ENCODE measurements around the gene HK2.

The HK2 gene

DNA sequence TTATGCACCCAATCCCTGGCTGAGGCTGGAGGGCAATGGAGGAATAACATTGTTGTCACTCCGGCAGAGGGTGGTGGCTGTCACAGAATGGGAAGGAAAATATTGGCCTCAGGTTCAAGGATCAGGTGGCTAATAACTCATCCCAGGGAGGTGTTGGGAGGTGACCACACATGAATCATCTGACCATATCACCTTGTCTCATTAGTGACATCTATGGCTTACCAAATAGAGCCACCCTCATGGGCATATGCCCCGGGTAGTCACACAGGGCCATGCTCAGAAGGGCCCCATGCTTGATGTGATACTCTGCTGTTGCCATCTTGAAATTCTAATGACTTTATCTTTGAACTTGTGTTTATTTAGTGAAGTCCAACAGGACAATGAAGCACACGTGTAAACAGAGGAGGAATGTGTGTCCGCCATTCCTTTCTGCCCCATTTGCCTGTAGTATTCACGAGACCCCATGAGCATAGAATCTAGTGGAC, 27.5 kb upstream of the HK2 start:
- no peaks in the 10 kb centered on the region for H3K9me3 ChIP-seq (ENCODE audit: insufficient read depth, low read depth, low read length)
- H3F3A ChIP-seq (ENCODE audit: low read depth): no peaks in the 10 kb centered on the region
- no peak overlapping the region for H3K4me3 ChIP-seq (ENCODE audit: low read length, poor library complexity, severe bottlenecking)
- no peak for TF ChIP-seq EZH2phosphoT487 (IDR thresholded peaks at IDR 0.05; ENCODE audit: borderline replicate concordance)
- TF ChIP-seq, protein P1, sequence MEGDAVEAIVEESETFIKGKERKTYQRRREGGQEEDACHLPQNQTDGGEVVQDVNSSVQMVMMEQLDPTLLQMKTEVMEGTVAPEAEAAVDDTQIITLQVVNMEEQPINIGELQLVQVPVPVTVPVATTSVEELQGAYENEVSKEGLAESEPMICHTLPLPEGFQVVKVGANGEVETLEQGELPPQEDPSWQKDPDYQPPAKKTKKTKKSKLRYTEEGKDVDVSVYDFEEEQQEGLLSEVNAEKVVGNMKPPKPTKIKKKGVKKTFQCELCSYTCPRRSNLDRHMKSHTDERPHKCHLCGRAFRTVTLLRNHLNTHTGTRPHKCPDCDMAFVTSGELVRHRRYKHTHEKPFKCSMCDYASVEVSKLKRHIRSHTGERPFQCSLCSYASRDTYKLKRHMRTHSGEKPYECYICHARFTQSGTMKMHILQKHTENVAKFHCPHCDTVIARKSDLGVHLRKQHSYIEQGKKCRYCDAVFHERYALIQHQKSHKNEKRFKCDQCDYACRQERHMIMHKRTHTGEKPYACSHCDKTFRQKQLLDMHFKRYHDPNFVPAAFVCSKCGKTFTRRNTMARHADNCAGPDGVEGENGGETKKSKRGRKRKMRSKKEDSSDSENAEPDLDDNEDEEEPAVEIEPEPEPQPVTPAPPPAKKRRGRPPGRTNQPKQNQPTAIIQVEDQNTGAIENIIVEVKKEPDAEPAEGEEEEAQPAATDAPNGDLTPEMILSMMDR (conservative IDR thresholded peaks at IDR 0.05; ENCODE audit: low read length): no peak
- no peaks in the 10 kb centered on the region for H3K9me2 ChIP-seq (replicated peaks; ENCODE audit: low read depth, low read length)
- peaks cover 2% of the 10 kb centered on the region for H3K4me1 ChIP-seq (ENCODE audit: insufficient read depth, low read length, poor library complexity, severe bottlenecking)
- H3K4me2 ChIP-seq (ENCODE audit: low read depth, low read length, poor library complexity, severe bottlenecking): no peak overlapping the region
- no peaks in the 10 kb centered on the region for H3K27me3 ChIP-seq (ENCODE audit: insufficient read depth, low read length, poor library complexity, severe bottlenecking)
- no peaks in the 10 kb centered on the region for H3K79me2 ChIP-seq (ENCODE audit: insufficient read depth, low read length)
- H3K9ac ChIP-seq (ENCODE audit: low read depth, low read length, poor library complexity, severe bottlenecking): no peak overlapping the region
- no peak overlapping the region for H2AFZ ChIP-seq (ENCODE audit: low read length)
- no peaks in the 10 kb centered on the region for H4K20me1 ChIP-seq (ENCODE audit: insufficient read depth, low read length, poor library complexity, severe bottlenecking)
- H3K36me3 ChIP-seq (ENCODE audit: insufficient read depth, low read length): no peaks in the 10 kb centered on the region

DNA sequence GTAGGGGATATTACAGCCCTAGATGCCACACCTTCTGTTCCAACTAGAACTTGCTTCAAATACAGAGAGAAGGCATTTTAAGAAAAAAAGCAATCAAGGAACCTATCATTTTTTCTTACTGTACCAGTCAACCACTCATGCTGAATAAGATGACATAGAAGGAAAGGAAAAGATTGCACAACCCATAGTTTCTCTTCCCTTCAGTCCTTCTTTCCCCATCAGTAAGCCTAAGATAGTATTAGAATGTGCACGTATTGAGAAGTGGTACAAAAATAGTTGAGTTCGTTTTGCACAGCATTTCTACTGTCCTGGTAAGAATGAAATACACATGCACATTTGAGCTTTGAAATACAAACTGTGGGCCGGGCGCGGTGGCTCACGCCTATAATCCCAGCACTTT, 27.0 kb upstream of the HK2 start:
- Histone ChIP-seq H3K9ac (ENCODE audit: low read depth, low read length, poor library complexity, severe bottlenecking) (no peak overlapping the region), H3K4me1 (ENCODE audit: insufficient read depth, low read length, poor library complexity, severe bottlenecking) (peaks cover 4% of the 10 kb centered on the region)
- TF ChIP-seq, protein P1 (conservative IDR thresholded peaks at IDR 0.05; ENCODE audit: low read length): no peak
- TF ChIP-seq EZH2phosphoT487 (IDR thresholded peaks at IDR 0.05; ENCODE audit: borderline replicate concordance): no peak

DNA sequence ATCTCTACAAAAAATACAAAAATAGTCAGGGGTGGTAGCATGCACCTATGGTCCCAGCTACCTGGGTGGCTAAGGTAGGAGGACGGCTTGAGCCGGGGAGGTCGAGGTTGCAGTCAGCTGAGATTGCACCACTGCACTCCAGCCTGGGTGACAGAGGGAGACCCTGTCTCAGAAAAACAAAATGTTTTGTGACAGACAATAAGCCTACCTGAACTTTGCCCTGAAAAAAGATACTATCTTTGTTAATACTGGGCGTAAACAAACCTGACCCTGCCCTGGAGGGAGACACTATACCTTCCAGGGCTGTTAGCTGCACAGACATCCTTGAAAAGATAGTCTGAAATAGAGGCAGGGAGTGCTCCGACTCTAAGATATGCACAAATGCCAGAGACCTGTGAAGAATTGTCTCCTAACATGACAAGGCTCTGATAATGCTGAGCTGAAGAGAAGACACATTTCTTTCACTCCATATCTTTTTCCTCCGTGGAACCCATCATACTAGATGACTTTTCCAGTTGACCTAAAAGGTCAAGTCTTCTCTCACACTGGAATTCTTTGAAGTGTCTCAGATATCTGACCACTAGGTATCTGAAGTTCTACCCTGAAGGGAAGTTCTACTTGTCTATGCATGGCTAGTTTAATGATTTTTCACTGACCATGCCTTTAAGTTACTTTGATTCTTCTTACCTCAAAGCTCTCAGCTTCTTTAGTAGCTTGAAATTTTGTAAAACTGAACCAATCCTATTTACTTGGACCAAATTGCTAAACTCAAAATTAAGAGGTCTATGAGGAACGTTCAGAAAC, 20.9 kb upstream of the HK2 start:
- Histone ChIP-seq H3K4me3 (ENCODE audit: low read length, poor library complexity, severe bottlenecking) (no peak overlapping the region), H3K9me2 (replicated peaks; ENCODE audit: low read depth, low read length) (no peaks in the 10 kb centered on the region), H2AFZ (ENCODE audit: low read length) (no peak overlapping the region), H3F3A (ENCODE audit: low read depth) (peaks cover 6% of the 10 kb centered on the region; the same call in 1 of the 2 replicates), H3K27me3 (ENCODE audit: insufficient read depth, low read length, poor library complexity, severe bottlenecking) (no peaks in the 10 kb centered on the region), H3K4me1 (ENCODE audit: insufficient read depth, low read length, poor library complexity, severe bottlenecking) (peaks cover 25% of the 10 kb centered on the region), H3K4me2 (ENCODE audit: low read depth, low read length, poor library complexity, severe bottlenecking) (no peak overlapping the region), H4K20me1 (ENCODE audit: insufficient read depth, low read length, poor library complexity, severe bottlenecking) (no peaks in the 10 kb centered on the region), H3K9me3 (ENCODE audit: insufficient read depth, low read depth, low read length) (no peaks in the 10 kb centered on the region), H3K79me2 (ENCODE audit: insufficient read depth, low read length) (no peaks in the 10 kb centered on the region), H3K36me3 (ENCODE audit: insufficient read depth, low read length) (no peaks in the 10 kb centered on the region), H3K9ac (ENCODE audit: low read depth, low read length, poor library complexity, severe bottlenecking) (no peak overlapping the region)
- no peak for TF ChIP-seq EZH2phosphoT487 (IDR thresholded peaks at IDR 0.05; ENCODE audit: borderline replicate concordance)
- TF ChIP-seq, protein P1 (conservative IDR thresholded peaks at IDR 0.05; ENCODE audit: low read length): no peak

More for the DNA sequence above, 27.0 kb upstream of the HK2 start:
- Histone ChIP-seq H3K9me3 (ENCODE audit: insufficient read depth, low read depth, low read length) (no peaks in the 10 kb centered on the region), H3K4me2 (ENCODE audit: low read depth, low read length, poor library complexity, severe bottlenecking) (no peak overlapping the region), H3K4me3 (ENCODE audit: low read length, poor library complexity, severe bottlenecking) (no peak overlapping the region), H3K79me2 (ENCODE audit: insufficient read depth, low read length) (no peaks in the 10 kb centered on the region), H2AFZ (ENCODE audit: low read length) (no peak overlapping the region), H3K36me3 (ENCODE audit: insufficient read depth, low read length) (no peaks in the 10 kb centered on the region), H4K20me1 (ENCODE audit: insufficient read depth, low read length, poor library complexity, severe bottlenecking) (no peaks in the 10 kb centered on the region), H3F3A (ENCODE audit: low read depth) (no peaks in the 10 kb centered on the region), H3K9me2 (replicated peaks; ENCODE audit: low read depth, low read length) (no peaks in the 10 kb centered on the region), H3K27me3 (ENCODE audit: insufficient read depth, low read length, poor library complexity, severe bottlenecking) (no peaks in the 10 kb centered on the region)

Data from Loucy (cell line).